BLaER1 (cell line): Measurements from ENCODE around the gene ZNF100.
"Not testable (repeated sequence)": the region's sequence is repeated elsewhere in the genome, so short reads cannot be mapped to it uniquely, and the experiment has no call there.

Source experiments
- H3K27ac ChIP-seq: shearing (Covaris generic); formaldehyde crosslinking; 2 replicates; pipeline ENCODE4 v1.8.1; 2022
- H3K27me3 ChIP-seq: shearing (Covaris generic); formaldehyde crosslinking; 2 replicates; pipeline ENCODE4 v1.8.1; 2022
- H3K36me3 ChIP-seq: shearing (Covaris generic); formaldehyde crosslinking; 2 replicates; pipeline ENCODE4 v1.8.1; 2022
- H3K4me1 ChIP-seq: shearing (Covaris generic); formaldehyde crosslinking; 2 replicates; pipeline ENCODE4 v1.8.1; 2022
- H3K4me2 ChIP-seq: shearing (Covaris generic); formaldehyde crosslinking; 2 replicates; pipeline ENCODE4 v1.8.1; 2022
- H3K4me3 ChIP-seq: shearing (Covaris generic); formaldehyde crosslinking; 2 replicates; pipeline ENCODE4 v1.8.1; 2022
- H3K9ac ChIP-seq: shearing (Covaris generic); formaldehyde crosslinking; 2 replicates; pipeline ENCODE4 v1.8.1; 2022
- H3K9me3 ChIP-seq: shearing (Covaris generic); formaldehyde crosslinking; 2 replicates; pipeline ENCODE4 v1.8.1; 2022
- H4K20me1 ChIP-seq: shearing (Covaris generic); formaldehyde crosslinking; 2 replicates; pipeline ENCODE4 v1.8.1; 2022
- Cebpa-rat ChIP-seq: shearing (Covaris generic); IDR thresholded peaks from 2 replicates; pipeline ENCODE4 v1.8.1; 2022

The ZNF100 gene

DNA sequence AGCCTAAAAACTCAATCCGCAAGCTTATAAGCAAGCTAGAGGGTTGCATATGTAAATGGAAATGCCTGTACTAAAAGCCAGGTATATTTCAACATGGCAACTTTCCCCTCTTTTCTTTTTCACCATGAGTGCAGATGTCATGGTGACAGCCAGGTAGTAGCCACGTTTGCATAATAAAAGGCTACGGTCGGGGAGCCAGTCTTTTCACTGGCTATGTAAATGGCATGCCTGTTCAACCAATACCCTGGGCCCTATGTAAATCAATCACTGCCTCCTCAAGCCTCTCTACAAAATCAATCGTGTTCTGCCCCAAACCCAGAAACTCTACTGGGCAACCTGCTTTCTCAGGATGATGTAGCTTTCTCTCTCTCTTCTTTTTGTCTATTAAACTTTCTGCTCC lies 87.4 kb downstream of the ZNF100 start:
- Histone ChIP-seq H3K27me3 (no peaks in the 10 kb centered on the region), H3K9me3 (peaks cover 38% of the 10 kb centered on the region), H3K27ac (no peak overlapping the region), H3K4me3 (no peak overlapping the region), H3K4me1 (no peaks in the 10 kb centered on the region), H3K36me3 (no peaks in the 10 kb centered on the region), H3K4me2 (no peak overlapping the region), H4K20me1 (no peaks in the 10 kb centered on the region), H3K9ac (no peak overlapping the region)
- TF ChIP-seq Cebpa-rat, result no peak

DNA sequence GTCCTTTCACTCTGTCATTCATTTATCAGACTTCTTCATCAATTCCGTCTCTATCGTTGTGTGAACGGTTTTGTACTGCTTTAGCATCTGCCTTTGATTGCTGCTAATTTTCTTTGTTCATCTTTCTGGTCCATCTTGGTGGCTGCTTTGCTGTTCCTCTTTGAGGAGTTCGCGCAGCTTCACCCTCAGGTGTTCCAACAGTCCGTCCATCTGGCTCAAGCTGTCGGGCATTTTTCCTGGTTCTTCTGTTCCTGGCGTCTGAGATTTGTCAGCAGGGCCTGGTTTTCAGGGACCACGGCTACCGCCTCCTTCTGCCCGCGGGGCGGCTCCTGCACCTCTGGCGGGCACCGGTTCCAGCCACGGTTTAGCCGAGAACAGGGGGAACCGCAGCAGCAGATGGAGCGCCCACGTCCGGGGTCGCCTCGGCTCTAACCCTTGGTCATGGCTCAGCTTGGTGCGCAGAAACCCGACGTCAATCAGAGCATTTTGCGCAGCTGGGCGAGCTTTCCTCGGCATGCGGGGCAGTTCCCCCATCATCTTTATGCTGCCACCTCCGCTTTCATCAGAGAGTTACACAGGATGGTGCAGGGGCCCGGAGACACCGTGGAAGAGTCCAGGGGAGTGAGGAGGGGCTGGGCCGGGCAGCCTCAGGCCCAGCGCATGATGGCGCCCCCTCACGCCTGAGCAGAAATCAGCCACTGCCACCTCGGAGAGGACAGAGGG lies 89.5 kb downstream of the ZNF100 start:
- no peak overlapping the region for H3K4me3 ChIP-seq
- no peaks in the 10 kb centered on the region for H4K20me1 ChIP-seq
- no peaks in the 10 kb centered on the region for H3K27me3 ChIP-seq
- peaks cover 34% of the 10 kb centered on the region for H3K9me3 ChIP-seq
- H3K27ac ChIP-seq, result no peak overlapping the region
- H3K4me1 ChIP-seq, result no peaks in the 10 kb centered on the region
- no peak overlapping the region for H3K9ac ChIP-seq
- no peak overlapping the region for H3K4me2 ChIP-seq
- TF ChIP-seq Cebpa-rat, result no peak
- no peaks in the 10 kb centered on the region for H3K36me3 ChIP-seq

DNA sequence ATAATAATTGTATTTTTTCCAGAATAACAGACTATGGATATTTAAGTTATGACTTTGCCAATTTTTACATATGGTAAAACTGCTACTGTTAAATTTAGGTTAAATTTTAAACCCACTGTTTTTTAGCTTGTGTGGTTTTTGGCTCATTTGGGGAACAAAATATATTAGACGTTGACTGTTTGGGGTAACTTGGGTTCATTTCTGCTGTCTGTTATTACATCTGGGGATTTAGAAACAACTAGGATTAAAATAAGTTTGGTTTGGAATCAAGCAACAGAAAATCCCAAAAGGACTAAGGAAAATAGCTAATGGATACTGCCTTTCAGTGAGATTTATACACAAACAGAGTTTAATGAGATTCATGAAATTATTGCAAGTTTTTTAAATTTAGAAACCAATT lies 92.9 kb downstream of the ZNF100 start:
- Histone ChIP-seq H3K27me3 (no peaks in the 10 kb centered on the region), H3K4me2 (no peak overlapping the region), H3K27ac (no peak overlapping the region), H3K36me3 (no peaks in the 10 kb centered on the region), H3K9me3 (peaks cover 23% of the 10 kb centered on the region), H3K9ac (no peak overlapping the region), H3K4me1 (no peaks in the 10 kb centered on the region), H4K20me1 (no peaks in the 10 kb centered on the region), H3K4me3 (no peak overlapping the region)
- TF ChIP-seq Cebpa-rat, result no peak

DNA sequence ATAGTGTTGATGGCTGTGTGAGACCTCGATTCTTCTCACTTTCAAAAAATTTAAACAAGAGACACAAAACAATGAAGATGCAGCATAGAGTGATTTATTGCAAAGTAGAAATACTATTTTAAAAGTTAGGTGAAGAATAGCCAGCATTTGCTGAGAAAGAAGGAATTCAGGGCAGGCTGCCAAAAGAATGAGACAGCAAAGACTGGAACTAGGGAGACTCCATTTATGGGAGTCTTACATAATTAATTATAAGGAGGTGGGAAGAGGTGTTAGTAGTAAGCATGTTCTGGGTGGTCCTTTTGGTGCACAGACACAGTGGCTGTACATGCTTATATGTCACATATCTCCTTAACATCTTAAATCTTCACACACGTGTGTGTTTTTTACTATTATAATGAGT lies 93.9 kb downstream of the ZNF100 start:
- H3K36me3 ChIP-seq, H3K4me3 ChIP-seq, H3K4me2 ChIP-seq, H3K27me3 ChIP-seq, H3K27ac ChIP-seq, H3K9ac ChIP-seq, H3K4me1 ChIP-seq, H4K20me1 ChIP-seq: not testable (repeated sequence)
- H3K9me3 ChIP-seq, result peaks cover 17% of the 10 kb centered on the region
